ENCODE measurements around the gene KIAA0513. TPM values are rescaled to one million over a fixed set of nuclear protein-coding genes. Genes with fewer than 3 reads are reported as not detected.

Gene KIAA0513
- polyA plus RNA-seq, 3 donors = 3.9 to 5.3 (median 4.6) TPM

- no peak for DNase-seq (ENCODE audit: low read depth in 3 of 3, low spot score in 2 of 3)
These were observed 22.9 kb upstream of the KIAA0513 start for GRCh38 chr16:85004587-85005205.

- DNase-seq (ENCODE audit: low read depth in 3 of 3, low spot score in 2 of 3) = no peak
These were observed 22.1 kb upstream of the KIAA0513 start for GRCh38 chr16:85005285-85006069.

- DNase-seq (ENCODE audit: low read depth in 3 of 3, low spot score in 2 of 3) = no peak
These were observed 21.0 kb upstream of the KIAA0513 start for GRCh38 chr16:85006639-85007038.

GRCh38 chr16:85007496-85008214, 19.9 kb upstream of the KIAA0513 start:
- DNase-seq (ENCODE audit: low read depth in 3 of 3, low spot score in 2 of 3) = no peak

- DNase-seq (ENCODE audit: low read depth in 3 of 3, low spot score in 2 of 3) = no peak
These were observed 19.3 kb upstream of the KIAA0513 start for GRCh38 chr16:85008271-85008670.

GRCh38 chr16:85010446-85010930, 17.1 kb upstream of the KIAA0513 start:
- DNase-seq (ENCODE audit: low read depth in 3 of 3, low spot score in 2 of 3) = no peak

- peak; percentile 80 to 84 (median 80) for DNase-seq (ENCODE audit: low read depth in 3 of 3, low spot score in 2 of 3)
These were observed 16.4 kb upstream of the KIAA0513 start, which contains the start of gene ZDHHC7 for GRCh38 chr16:85010931-85011845. ZDHHC7 (minus strand) TSS chr16:85011535; CDS start chr16:84990618, 20,917 bp downstream.

- DNase-seq (ENCODE audit: low read depth in 3 of 3, low spot score in 2 of 3) = no peak
These were observed 15.7 kb upstream of the KIAA0513 start for GRCh38 chr16:85011846-85012284.

- DNase-seq (ENCODE audit: low read depth in 3 of 3, low spot score in 2 of 3) = no peak
These were observed 13.3 kb upstream of the KIAA0513 start for GRCh38 chr16:85014311-85014710.

- no peak for DNase-seq (ENCODE audit: low read depth in 3 of 3, low spot score in 2 of 3)
These were observed 12.0 kb upstream of the KIAA0513 start for GRCh38 chr16:85015481-85016187.

GRCh38 chr16:85017151-85017550, 10.4 kb upstream of the KIAA0513 start:
- no peak for DNase-seq (ENCODE audit: low read depth in 3 of 3, low spot score in 2 of 3)

- no peak for DNase-seq (ENCODE audit: low read depth in 3 of 3, low spot score in 2 of 3)
These were observed 10.0 kb upstream of the KIAA0513 start for GRCh38 chr16:85017633-85018032.

GRCh38 chr16:85018529-85019236, 8.9 kb upstream of the KIAA0513 start:
- DNase-seq (ENCODE audit: low read depth in 3 of 3, low spot score in 2 of 3) = no peak

GRCh38 chr16:85019659-85020245, 7.8 kb upstream of the KIAA0513 start:
- no peak for DNase-seq (ENCODE audit: low read depth in 3 of 3, low spot score in 2 of 3)

- no peak for DNase-seq (ENCODE audit: low read depth in 3 of 3, low spot score in 2 of 3)
These were observed 1.6 kb upstream of the KIAA0513 start for GRCh38 chr16:85025781-85026653.

- DNase-seq (ENCODE audit: low read depth in 3 of 3, low spot score in 2 of 3) = no peak
These were observed 892 bp upstream of the KIAA0513 start for GRCh38 chr16:85026703-85027102.

GRCh38 chr16:85027958-85028684, 526 bp downstream of the KIAA0513 start:
- no peak for DNase-seq (ENCODE audit: low read depth in 3 of 3, low spot score in 2 of 3)
